Keratinocyte (primary cell): ENCODE measurements around the gene PLD4.

Experiments
- CTCF ChIP-seq, 3 experiments: IDR thresholded peaks in 1 of 3; conservative IDR thresholded peaks in 1 of 3; optimal IDR thresholded peaks in 1 of 3; 2 replicates in 2 of 3; 3 replicates in 1 of 3; pipeline versions ENCODE3 to v1.5.1; 2011; ENCODE audit warnings: low read length in 3 of 3, mild to moderate bottlenecking in 3 of 3, moderate library complexity in 2 of 3, control low read depth in 1 of 3, inconsistent platforms in 1 of 3; ENCODE audit not compliant: insufficient read depth in 2 of 3; ENCODE audit errors: extremely low read depth in 1 of 3
- EZH2 ChIP-seq: IDR thresholded peaks from one replicate; pipeline ENCODE4 v1.6.1; 2012; ENCODE audit warnings: inconsistent platforms, mild to moderate bottlenecking, low read length, moderate library complexity

DNA sequence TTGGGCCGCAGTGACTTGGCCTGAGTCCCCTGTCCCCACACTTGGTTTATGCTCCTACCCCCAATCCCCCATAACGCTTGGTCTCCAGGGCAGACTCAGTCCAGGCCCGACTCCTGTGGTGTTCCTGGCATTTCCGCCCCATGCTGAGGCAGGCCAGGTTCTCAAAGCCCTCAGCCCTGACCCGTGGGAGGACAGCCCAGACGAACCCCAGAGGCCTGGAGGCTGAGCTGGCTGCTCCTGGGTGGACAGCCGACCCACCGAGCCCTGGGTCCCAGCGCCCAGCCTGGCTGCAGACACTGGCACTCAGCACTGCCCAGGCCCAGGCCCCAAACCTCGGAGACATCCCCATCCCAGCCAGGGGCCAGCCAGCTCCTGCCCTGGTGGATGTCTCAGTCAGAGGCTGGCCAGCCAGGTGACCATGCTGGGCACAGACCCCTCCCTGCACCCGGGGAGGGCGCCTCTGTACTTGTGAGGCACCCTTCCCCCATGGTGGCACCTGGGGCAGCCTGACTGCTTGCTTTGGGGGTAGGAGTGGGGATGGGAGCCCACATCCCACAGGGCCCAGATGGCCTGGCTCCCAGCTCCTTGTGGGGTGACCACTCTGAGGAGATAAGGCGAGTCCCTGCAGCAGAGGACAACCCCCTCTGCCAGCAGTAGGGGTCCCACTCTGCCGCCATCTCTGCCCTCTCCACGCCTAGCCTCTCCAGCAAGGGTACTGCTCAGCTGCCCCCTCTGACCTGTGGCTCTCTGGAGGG lies 1.4 kb downstream of the PLD4 start:
- TF ChIP-seq EZH2, result no peak
- no peak for TF ChIP-seq CTCF (optimal IDR thresholded peaks at IDR 0.05 in 1 of 3, IDR thresholded peaks at IDR 0.05 in 1 of 3, conservative IDR thresholded peaks at IDR 0.05 in 1 of 3; ENCODE audit: extremely low read depth in 1 of 3, insufficient read depth in 2 of 3, low read length in 3 of 3)
